HK-2 (cell line): ENCODE measurements around the gene SLC25A21.

Experiments
- DNase-seq: peaks from one replicate; pipeline ENCODE4 v3.0.0-alpha.2; 2018; ENCODE audit not compliant: unreplicated experiment

The SLC25A21 gene

GRCh38 chr14:36662543-36663403 lies 509.6 kb downstream of the SLC25A21 start:
- no peak for DNase-seq

- DNase-seq, result no peak
These were observed 510.2 kb downstream of the SLC25A21 start for GRCh38 chr14:36662258-36662542.

DNA sequence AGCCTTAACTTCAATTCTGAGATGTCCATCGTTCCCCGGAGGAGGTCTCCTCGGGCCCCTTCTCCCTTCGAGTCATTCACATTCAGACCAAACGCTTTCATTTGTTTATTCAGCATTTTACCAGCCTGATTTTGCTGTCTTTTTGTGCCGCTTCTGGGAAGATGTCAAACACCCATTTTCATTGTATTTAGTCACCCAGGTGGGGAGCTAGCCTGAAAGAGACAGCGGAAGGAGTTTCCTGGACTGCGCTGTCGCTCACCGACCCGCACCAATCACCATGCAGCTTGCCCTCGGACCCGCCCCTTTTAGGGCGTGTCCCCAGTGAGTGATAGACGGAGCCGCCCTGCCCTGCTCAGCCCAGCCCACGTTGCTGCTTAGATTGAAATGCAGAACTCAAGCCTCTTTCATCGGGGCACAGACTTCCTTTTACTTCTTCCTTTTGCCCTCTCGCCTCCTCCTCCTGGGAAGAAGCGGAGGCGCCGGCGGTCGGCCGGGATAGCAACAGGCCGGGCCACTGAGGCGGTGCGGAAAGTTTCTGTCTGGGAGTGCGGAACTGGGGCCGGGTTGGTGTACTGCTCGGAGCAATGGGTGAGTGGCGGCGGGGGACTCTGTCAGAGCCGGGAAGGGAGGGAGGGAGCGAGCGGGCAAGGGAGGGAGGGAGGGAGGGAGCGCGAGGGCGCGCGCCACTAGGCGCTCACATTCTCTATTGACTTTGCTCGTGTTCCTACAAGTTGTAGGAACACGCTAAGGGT lies 510.7 kb downstream of the SLC25A21 start, which contains the start of gene PAX9:
PAX9 (plus strand) TSS at position 355 of the 752 bp plus-strand sequence; CDS start at position 585, 230 bp downstream.
- peak; percentile 81 for DNase-seq

GRCh38 chr14:36660736-36661505 lies 511.5 kb downstream of the SLC25A21 start:
- no peak for DNase-seq

DNA sequence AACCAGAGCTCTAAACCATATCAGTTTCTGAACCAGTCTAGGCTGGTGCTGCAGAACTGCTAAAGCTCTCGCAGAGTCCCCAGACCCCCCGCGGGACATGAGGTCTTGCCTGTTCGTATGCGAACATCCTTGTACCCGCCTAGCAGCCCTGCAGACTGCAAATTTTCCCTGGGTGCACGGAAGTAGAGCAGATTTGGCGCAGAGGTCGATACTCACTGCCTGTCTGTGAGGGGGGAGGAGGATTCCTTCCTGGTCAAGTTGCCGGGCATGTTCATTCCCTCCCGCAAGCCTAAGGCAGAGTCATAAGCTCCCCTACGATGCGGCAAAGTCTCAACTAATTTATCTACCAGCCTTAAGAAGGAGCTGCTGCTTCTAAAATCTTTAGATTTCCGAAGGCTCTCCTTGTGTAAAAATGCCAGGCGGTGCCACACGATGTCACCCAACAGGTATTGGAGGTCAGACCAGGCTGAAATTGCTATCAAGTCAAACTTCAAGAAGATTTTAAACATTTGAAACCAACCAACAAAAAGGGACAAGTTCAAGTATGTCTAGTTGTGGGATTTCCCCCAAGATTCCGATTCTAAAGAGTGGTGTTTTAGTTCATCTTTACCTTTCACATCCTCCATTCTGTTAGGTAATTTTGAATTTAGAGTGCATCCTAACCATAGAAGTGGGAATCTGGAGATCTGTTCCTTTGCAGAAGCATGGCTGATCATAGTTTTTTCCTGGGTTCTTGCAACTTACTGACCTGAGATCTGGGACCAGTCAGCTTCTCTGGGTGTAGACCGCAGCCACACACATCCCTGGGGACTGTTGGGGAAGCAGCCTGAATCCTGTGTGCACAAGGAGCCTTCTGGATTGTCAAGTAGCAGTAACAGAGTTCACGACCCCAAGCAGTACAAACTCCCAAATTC lies 512.3 kb downstream of the SLC25A21 start:
- DNase-seq, result no peak

- DNase-seq, result no peak
These were observed 513.2 kb downstream of the SLC25A21 start for GRCh38 chr14:36659010-36659821.

DNA sequence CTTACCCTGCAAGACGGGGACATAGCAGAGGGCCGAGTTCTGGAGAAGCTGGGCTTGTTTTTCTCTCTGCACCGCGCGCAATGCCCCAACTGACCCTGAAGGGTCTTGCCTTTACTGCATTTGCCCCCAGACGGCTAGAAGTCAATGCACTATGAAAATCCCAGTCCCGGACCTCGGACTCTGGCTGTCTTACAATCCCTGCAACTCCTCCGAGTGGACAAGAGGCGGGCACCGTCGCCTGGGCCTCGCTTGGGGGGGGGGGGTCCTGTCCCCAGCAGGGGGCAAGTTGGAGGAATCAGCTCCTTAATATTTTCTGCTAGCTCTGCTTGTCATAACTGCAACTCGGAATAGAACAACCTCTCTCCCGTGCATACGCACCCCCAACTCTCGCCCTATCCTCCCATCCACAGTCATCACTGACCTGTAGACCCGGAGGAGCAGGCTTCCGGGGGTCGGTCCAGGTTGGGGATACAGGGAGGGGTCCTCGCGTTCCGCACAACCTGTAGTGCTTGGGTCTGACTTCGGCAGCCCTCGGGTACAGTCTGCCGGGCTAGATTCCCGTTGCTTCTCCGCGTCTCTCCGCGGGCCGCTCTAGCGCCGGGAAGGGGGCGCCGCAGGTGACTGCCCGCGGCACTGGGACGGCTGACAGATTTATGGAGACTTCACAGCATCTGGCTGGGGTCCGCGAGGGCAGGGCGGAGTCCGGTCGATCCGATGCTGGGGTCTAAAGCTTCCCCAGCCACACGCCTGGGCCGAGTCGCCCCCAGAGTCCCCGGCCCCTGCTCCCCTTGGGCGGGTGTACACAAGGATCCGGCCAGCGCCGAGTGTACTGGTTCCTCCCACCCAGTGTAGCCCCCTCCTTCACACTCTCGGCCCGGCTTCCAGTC lies 514.0 kb downstream of the SLC25A21 start:
- no peak for DNase-seq

- DNase-seq, result no peak
These were observed 514.8 kb downstream of the SLC25A21 start for GRCh38 chr14:36657399-36658122.

- no peak for DNase-seq
These were observed 515.6 kb downstream of the SLC25A21 start for GRCh38 chr14:36656687-36657398.

- DNase-seq, result peak; percentile 40
These were observed 516.3 kb downstream of the SLC25A21 start for GRCh38 chr14:36655963-36656686.

DNA sequence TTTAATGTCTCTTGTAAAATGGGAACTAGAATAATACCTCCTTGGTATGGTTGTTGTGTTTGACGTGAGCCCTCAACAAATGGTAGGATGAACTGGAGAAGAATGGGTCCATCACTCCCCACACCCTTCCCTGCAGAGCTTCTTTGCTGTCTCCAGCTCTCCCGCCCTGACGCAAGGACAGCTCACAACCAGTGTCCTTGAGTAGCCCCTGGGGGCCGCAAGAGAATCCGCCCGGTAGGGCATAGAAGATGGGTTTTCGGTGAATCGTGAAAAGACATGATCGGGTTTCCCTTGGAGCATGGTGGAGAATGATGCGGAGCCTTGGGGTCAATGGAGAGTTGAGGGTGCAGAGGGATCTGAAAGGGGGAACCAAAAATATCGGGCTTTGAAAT lies 516.8 kb downstream of the SLC25A21 start:
- DNase-seq, result no peak

DNA sequence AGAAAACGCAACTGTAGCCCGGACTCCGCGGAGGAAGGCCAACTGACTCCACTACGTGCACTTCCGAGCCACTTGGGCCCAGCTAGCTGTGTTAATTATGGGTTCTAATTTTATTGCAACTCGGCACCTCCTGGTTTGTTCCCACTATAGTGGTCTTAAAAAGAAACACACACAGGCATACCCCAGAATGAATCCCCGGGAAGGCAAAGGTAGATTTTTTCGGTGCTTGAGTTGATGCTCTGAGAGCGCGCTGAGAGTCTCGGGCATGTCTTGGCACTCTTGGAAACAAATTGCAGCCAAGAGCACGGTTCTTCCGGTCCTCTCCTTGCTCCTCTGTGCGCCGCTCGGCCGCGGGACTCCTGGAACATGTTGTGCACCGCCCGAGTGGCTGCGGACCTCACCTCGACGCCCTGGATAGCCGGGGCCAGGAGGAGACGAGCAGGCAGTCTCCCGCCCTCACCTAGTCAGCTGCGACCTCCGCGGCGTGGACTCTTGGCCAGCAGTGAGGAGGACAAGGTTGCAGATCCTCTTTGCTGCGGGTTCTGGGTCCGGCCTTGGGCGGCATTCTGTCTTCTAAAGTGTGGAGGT lies 517.5 kb downstream of the SLC25A21 start:
- no peak for DNase-seq

- no peak for DNase-seq
These were observed 518.2 kb downstream of the SLC25A21 start for GRCh38 chr14:36653962-36654793.

- DNase-seq, result no peak
These were observed 519.0 kb downstream of the SLC25A21 start for GRCh38 chr14:36653413-36653812.

DNA sequence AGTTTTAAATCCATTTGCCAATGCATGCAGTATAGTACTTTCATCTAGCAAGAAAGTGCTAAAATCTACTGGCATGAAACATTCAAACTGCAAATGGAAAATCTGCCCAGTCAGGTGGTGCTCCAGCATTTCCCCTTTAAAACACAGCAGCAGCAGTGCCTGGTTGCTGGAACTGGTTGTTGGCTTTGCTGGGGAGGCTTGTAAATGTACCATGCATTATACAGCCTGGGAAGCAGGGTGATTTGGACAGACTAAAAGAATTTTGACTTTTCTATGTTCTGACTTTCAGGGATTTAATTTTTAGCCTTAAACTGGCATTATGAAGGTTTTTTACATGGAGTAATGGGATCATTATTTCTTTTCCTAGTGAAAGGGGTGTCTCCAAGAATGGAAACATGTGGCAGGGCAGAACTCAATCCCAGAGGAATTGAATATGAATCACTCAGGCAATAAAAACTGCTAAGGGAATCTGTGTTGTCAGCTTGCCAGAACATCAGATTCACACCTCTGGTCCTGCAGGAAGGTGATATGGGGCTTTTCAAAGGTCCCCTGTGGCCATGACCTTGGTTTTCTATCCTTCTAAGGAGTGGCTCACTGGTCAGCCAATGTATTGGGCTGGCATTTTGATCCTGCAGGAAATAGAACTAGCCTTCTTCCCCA lies 519.7 kb downstream of the SLC25A21 start:
- DNase-seq, result no peak
